PC-3 (cell line): ENCODE data around the gene CHML.

Source experiments
- CTCF ChIP-seq: fragments of 300-600 bp; sonication (generic); conservative IDR thresholded peaks from 2 replicates; pipeline ENCODE4 v1.5.1; 2017; ENCODE audit warnings: antibody characterized with exemption, low read depth, mild to moderate bottlenecking, low read length
- EZH2 ChIP-seq: fragments of 300-600 bp; sonication (generic); IDR thresholded peaks from one replicate; pipeline ENCODE4 v1.6.1; 2017; ENCODE audit warnings: antibody characterized with exemption, mild to moderate bottlenecking, low read length; ENCODE audit not compliant: unreplicated experiment
- EZH2phosphoT487 ChIP-seq: fragments of 300-600 bp; sonication (generic); IDR thresholded peaks from 2 replicates; pipeline ENCODE4 v1.6.1; 2018; ENCODE audit warnings: mild to moderate bottlenecking, antibody characterized with exemption, low read length, borderline replicate concordance

DNA sequence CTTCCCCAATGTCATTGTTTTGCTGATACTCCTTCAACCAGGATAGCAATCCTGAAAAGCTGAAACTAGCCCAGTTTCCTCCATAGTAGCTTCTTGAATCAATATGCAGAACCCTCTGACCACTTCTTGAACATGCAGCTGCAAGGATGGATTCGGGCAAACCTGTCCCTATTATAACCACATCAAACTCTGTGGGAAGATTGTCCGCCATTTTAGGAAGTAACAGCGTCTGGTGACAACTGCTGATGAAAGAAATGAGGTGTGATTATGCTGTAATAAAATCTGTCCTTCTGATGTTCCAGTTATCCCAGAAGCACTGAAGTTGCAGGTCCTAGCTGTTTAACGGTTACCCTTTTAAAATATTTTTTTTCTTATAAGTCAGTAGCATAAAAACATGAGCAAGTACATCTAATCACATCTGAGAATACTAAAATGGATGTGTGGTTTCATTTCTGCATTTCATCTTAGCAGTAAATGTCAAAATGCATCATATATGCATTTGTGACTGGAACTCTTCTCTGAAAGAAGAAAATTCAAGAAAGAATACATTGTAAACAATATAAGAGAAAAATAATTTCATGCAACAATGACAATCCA, 4.5 kb downstream of the CHML start:
- TF ChIP-seq CTCF (no peak), EZH2phosphoT487 (no peak), EZH2 (no peak)
